NCI-H2171 (cell line): Measurements from ENCODE around the gene LAMA2.

Experiments used
- DNase-seq: peaks from one replicate; lab custom pipeline; 2025; lab: John Stamatoyannopoulos, UW

LAMA2 gene

DNA sequence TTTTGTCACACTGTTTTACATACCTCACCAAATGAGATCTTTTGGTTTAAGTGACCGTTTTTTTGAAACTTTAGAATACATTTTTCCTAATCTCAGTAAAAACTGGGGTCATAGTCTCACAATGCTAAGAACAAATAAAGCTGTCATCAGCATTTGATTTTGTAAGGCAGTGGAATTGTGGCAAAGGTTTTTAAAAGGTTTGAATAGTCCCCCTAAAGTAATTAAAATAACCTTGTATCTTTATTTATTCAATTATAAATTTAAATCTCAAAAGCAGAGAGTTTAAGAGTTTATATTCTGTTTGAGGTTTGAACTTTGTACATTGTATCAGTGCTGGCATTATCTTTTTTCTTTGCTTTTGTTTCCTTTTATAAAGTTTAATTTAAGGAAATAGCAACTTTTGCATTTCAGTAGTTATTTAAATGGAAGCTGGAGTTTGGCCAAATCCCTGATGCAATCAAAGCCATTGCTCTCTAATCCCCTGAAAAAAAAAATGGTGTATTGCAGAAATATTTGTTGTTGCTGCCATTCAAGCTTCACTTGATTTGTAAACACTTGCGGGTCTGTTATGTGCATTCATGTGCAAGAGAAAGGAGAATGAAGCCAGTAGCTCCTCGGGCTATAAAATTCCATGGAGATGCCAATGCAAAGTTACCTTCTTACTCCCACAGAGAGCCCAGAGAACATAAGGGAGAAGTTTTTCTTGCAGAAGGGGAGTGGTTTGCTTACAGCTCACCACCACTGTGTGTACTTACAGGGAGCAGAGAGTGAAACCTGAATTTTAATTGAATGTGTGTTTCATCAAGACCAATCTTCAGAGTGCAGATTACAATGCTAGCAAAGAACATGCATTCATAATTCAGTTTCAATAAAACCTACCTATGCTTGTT is 435.2 kb downstream of the LAMA2 start:
- DNase-seq: no peak

DNA sequence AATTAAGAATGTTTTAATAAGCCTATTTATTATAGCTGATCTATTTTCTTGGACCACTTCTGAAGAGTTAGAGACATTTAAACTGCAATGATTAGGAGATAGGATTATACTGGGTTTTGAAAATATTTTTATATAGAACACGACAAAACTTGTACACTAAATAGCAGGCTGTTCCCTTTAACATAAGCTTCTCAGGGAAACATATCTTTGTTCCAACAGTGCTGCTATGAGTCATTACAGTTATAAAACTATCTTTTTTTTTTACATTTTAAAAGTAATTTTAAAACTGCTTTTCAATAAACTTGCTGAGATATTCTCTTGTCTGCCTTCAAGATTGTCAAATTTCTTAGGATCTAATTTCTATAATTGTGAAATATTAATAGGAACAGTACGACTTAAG is 438.0 kb downstream of the LAMA2 start:
- no peak for DNase-seq

DNA sequence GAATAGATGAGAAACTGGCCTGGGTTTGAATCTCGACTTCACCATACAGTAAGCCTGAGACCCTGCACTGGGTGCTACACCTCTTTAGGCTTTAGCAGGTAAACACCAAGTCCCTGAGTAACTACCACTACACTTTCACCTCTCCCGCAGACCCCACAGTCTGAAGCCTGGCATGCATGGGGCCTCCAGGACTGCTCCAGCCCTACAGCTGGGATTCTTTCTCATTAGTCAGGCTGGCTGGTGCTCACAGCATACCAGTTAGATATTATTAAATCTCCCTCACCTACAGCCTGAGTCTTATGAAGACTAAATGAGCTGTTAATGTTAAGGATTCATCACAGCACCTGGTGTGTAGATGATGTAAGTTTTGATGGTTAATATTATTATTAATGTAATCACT is 438.4 kb downstream of the LAMA2 start:
- no peak for DNase-seq

DNA sequence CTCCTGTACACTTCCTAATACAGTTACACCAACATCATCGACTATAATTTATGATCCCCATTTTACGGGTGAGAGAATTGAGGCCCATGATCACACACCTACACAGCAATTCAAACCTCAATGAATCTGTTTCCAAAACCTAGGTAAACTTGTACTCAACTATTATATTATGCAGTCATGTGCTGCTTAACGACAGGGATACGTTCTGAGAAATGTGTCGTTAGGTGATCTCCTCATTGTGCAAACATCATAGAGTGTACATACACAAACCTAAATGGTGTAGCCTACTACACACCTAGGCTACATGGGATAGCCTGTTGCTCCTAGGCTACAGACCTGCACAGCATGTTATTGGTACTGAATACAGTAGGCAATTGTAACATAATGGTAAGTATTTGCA is 441.4 kb downstream of the LAMA2 start:
- no peak for DNase-seq

DNA sequence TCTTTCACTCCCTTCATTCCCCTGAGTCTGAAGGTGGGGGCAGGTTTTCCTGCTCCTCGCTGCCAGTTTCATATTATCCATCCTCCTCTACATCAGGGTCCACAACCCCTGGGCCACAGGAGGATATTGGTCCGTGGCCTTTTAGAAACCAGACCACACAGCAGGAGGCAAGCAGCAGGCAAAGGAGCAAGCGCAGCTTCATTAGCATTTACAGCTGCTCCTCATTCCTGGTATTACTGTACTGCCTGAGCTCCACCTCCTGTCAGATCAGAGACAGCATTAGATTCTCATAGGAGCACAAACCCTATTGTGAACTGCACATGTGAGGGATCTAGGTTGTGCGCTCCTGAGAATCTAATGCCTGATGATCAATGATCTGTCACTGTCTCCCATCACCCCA is 446.7 kb downstream of the LAMA2 start:
- DNase-seq: no peak

DNA sequence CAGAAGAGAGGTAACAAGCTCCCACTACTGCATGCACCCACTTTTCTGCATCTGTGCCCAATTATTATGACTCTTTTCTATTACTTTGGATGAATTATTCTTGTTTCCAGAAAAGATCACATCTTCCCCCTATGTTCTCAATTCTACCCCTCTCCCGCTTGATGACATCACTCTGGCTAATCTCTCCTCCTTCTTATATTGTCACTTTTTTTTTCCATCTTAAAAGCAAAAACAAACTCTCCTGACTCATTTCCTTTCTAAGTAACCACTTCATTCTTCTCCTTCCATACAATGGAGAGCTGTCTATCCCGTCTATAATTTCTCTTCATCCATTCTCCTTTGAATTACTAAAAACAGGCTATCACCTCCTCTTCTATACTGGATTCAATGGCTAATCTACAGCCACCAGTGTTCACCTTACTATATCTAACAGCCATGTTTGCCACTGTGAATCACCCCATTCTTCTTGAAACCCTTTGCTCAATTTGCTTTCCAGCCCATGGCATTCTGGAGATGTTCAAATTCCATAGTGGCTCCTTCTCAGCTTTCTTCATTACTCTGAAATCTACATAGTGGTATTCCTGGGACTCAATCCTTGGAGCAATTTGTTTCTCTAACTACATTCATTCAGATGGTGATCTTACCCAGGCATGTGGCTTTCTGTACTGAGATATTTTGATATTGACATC is 448.7 kb downstream of the LAMA2 start:
- no peak for DNase-seq

DNA sequence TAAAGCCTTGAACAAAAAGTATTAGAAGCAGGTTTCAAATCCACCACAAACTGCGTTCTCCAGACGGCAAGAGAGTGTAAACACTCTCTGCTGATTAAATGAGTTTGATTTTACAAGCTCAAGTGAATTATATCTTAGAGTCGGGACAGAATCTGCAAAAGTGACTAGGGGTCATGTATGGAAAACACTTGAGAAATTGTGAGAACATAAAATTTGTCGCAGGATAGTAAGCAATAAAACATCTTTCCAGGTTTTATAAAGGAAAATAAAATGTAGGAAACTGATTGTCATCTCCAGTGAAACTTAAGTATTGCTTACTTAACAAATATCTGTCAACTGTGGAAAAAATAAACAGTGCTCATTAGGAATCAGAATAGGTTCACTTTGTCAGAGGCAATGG is 452.9 kb downstream of the LAMA2 start:
- no peak for DNase-seq

DNA sequence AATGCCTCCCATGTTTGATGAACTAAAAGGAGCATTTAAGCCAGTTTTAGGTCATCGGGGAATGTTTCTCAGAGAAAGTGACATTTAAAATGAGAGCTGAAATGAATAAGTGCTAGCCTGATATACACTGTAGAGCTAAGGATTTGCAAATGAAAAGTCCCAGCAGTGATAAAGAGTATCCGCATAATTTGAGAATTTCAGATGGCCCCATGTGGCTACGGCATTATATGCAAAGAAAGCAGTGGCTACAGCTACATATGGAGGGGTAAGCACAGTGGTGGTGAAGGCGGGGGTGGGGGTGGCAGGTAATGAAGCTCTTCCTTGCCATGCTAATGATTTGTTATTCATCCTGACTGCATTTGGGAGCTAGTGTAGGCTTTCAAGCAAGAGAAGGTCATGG is 455.7 kb downstream of the LAMA2 start:
- DNase-seq: no peak

DNA sequence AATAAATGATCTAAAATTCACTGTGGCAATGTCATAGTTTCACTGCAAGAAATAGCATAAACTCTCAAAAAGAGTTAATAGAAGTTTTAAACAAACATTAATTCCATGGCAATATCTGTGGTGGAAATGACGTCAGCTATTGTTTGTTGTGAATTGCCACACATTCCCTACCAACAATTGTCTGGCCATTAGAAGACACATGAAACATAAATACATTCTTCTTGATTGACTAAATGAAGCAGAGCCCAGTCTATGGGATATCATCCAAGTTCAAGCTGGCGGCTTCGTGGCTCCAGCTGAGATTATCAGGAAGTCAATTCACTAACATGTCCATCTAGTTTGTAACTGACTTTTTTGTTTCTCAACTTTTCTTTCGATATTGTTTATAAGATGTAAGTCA is 458.0 kb downstream of the LAMA2 start:
- no peak for DNase-seq

DNA sequence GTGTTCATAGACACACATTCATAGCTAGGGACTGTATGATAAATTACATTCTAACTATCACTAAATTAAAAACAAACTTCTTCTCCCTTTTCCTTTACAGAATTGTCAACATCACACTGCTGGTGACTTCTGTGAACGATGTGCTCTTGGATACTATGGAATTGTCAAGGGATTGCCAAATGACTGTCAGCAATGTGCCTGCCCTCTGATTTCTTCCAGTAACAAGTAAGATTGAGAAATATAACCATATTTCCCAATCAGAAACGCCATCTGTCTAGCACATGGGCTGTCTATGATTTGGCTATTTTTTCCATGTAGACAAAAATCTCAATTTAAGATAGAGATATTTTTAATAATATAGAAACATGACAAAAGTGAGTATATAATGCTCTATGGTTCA is 459.3 kb downstream of the LAMA2 start:
- no peak for DNase-seq

DNA sequence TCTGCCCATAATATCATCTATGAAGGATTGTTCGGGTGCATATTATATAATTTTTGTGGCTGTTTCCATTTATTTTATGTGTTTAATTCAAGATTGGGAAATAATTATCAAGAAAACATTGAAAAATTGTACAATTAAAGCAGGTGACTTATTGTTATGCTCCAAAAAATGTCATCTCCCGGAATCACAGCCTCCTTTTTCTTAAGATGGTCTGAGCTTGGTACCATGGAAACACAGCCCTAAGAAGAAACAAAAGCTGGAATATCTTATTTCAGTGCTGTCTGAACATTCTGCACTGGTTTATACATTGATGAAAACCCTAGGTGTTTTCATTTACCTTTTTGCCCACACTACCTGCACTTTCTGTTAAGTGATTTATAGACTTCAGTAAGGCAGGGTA is 459.9 kb downstream of the LAMA2 start:
- no peak for DNase-seq

DNA sequence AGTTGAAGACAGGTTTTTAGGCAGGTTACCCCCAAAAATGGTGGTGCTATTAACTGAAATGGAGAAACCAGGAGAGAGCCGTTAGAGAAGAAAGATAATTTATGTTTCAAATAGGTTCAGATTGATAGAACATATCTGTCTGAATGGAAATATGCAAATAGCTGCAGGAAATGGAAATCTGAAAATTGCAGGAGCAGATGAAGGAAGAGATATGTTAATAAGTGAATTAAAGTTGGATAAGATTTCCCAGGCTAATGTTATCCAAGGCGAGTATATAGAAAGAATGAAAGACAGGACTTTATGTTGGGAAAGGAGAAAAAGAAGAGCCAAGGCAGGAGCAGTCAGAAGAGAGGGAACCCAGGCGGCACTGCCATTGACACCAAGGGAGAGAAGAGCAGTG is 461.4 kb downstream of the LAMA2 start:
- DNase-seq: no peak

DNA sequence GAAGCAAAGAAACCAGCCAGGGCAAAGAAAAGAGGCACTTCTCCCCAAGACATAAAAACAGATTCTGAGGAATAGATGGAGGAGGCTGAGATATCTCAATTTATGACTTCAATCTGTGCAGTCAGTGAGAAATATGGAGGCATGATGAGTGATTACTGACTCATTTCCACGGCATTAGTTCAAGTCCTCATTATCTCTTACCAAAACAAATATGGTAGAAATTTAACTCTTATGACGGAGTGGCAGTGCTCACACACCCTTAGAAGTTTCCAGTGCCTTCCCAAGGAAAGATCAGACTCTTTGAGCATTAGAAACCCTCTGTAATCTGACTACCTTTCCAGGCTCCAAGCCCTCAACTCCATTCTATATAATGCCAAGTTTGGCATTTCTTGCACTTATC is 463.0 kb downstream of the LAMA2 start:
- no peak for DNase-seq

DNA sequence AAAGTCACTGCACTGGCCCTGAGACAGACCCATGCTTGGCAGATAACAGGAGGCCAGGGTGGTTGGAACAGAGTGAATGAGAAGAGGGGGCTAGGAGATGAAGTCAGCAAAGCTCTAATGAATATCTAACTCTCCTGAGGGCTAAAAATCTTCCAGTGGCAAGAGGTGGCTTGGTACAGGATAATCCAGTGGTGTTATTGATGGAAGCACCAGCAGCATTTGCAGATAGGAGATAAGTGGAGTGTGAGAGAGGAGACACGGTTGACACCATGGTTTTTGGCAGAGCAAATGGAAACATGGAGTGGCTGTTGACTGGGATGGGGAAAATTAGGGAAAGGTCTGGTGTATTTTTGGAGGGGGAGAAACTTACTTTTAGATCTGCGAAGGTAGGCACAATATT is 464.0 kb downstream of the LAMA2 start:
- no peak for DNase-seq

DNA sequence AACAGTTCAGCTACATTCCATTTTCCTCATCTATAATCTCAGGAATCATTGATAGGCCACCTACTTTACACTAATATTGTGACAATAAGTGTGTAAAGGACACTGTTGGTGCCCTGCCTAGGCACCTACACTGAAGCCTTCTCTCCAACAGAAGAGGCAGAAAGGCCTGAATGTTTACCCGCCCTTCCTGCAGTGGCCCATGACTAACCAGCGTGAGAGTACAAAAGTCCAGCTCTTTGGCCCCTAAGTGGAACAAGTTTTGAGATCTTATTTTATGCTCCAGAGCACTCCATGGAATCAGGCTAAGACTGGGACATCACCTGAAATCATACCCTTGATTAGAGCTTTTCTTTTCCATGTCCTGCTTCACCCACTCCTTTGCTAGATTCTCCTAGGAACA is 467.3 kb downstream of the LAMA2 start:
- DNase-seq: no peak

DNA sequence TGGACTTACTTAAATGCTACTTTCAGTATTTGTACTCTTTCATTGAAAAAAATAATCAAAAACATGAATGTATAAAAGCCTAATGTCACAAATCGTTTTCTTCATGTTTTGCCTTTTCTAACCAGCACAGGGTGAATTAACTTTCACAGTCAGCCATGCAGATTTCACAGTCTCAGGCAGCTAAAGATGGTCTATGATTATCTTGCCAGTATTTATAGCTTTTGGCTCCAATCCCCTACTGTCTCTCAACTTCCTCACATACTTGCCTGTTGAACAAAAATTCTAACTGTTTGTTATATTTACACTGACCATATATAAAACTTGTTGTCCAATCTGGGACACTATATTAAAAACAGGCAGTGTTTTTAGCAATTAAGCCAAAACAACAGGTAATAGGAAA is 468.9 kb downstream of the LAMA2 start:
- DNase-seq: no peak

DNA sequence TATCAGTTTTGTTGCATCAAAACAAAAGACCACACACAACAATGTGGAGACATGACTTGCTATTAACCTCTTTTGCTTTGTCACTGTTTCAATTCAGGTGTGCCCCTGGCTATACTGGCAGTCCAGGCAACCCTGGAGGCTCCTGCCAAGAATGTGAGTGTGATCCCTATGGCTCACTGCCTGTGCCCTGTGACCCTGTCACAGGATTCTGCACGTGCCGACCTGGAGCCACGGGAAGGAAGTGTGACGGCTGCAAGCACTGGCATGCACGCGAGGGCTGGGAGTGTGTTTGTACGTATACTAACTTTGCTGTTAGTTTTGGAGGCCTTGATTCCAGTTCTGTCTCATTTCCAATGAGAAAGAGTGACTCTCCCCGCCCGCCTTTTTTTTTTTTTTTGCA is 470.1 kb downstream of the LAMA2 start:
- no peak for DNase-seq

DNA sequence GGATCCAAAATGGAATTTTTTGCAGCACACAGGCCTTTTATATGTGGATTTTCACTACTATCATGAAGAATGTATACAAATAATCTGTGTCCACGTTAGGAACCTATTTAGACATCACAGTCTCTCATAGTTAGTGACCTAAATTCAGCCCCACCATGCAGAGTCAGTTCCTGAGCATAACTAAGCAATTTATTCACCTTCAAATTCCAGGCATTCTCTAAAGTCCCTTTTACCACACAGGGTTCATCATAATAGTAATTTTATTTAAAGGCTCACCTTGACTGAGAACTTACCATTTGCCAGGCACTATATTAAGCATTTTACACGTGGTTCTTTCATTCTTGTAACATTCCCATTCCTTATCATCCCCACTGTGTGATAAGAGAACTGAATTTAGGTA is 473.2 kb downstream of the LAMA2 start:
- no peak for DNase-seq

DNA sequence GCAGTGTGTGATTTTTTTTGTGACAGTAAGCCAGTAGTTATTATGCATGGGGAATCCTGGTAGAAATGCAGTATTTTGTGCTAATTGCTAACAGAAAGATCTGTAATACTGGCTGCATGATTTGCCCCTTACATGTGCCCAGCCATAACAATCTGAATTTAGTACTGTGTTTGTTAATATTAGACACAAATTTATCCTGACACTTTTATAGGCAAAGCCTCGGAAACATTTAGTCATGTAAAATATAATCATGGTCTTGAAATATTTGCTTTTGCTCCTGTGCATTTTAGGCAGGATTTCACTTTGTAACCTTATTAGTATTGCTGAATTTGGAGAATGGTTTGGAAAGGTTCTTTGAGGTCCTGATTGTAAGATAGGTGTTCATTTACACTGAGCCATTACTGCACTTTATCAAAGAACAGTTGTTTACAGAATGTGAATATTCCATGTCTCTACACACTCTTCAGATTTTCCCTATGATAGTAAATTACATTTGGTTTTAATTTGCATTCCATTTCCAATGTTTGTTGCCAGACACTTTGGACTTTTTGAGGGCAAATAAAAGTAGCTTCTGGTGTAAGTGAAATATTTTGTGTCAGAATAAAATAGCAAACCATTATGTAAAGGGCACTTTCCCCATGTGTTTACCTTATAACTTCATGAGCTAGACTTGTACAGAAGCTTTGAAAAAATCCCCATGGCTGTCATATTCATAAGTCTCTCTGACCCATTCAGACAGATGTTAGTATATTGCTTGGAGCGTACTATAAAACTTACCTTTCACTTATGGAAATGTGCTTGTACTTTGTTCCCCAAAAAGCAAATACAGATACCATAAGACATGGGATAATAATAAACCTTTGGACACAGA is 477.1 kb downstream of the LAMA2 start:
- no peak for DNase-seq

DNA sequence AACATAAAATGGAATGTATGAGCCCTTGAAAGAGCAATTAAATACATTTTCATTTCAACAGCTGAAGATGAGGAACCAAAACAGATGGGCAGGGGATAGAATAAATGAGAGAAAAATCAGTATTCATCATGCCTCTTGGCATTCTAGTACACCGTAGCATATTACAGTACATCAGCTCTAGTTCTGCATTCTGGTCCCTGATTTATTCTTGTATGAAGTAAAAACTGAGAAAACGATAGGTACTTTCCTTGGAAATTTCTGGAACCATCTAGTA is 477.7 kb downstream of the LAMA2 start:
- DNase-seq: no peak

DNA sequence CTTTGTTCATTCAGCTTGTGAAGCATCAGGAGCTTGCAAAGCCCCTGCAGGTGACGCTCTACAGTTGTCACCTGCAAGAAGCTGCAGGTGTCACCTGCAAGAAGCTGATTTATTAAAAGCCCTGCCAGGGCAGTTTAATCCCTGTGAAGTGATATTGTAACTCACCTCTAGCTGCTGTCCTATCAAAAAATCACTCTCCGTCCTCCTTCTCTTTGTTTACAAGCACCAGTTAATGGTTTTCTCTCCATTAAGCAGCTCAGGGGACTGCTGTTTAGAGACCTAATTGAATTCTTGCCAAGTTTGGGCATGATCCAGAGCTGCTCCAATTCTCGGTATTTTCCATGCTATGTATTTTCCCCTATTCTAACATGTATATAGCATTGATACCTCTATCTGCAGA is 481.1 kb downstream of the LAMA2 start:
- DNase-seq: no peak

DNA sequence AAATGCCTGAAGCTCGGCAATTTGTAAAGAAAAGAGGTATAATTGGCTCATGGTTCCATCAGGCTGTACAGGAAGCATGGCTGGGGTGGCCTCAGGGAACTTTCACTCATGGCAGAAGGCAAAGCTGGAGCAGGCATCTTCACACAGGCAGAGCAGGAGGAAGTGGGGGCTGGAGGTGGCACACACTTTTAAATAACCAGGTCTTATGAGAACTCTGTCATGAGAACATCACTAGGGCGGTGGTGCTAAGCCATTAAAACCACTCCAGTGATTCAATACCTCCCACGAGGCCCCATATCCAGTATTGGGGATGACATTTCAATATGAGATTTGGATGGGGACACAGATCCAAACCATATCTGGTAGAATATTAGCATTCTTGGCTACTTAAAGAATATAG is 481.8 kb downstream of the LAMA2 start:
- DNase-seq: no peak

DNA sequence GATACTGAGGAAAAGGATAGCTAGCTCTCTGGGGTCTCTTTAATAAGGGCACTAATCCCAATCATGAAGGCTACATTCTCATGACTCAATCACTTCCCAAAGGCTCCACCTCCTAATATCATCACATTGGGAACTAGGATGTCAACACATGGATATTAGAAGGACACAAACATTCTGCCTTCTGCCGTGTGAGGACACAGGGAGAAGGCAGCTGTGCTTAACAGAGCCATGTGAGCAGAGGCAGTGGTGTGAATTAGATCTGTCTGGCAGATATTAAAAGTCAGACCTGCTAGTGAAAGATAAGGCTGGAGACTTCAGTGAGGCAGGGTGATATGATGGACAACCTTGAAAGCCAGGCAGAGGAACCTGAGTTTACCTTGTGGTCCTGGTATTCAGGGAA is 485.1 kb downstream of the LAMA2 start:
- no peak for DNase-seq
